HG02759 (cell line): ENCODE measurements around the gene PLA2G15.

Experiments
- ATAC-seq: cut with Tn5 transposase; IDR thresholded peaks from one replicate; pipeline ENCODE4 v1.9.1; 2021; ENCODE audit warnings: mild to moderate bottlenecking, moderate library complexity; ENCODE audit not compliant: unreplicated experiment

Gene PLA2G15

DNA sequence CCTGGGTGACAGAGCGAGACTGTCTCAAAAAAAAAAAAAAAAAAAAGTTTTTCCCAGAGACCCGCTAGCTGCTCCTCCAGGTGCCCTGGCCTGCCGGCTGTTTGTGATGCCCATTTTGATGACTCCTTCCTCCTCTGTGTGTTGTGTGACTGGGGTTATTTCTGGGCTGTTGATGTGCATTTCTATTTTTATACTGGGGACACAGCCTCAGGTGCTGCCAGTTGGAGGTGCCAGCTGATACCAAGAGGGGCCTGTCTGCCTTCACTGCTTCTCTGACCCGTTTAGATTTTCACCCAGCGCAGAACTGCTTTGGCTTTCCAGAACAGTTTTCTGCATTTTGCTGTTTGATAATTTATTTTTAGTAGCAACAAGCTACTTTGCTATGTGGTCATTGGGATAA is 6.7 kb downstream of the PLA2G15 start:
- ATAC-seq = no peak

- no peak for ATAC-seq
These were observed 7.2 kb downstream of the PLA2G15 start for GRCh38 chr16:68252383-68252782.

DNA sequence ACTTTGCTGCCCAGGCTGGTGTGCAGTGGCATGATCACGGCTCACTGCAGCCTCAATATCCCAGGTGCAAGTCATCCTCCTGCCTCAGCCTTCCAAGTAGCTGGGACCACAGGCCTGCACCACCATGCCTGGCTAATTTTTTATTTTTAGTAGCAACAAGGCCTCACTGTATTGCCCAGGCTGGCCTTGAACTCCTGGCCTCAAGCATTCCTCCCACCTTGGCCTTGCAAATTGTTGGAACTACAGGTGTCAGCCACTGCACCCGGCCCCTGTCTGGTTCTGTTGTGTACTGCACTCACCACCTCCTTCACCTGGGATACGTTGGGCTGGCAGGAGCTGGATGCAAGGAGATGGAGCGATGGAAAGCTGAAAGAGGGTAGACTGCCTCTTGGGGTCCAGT is 8.5 kb downstream of the PLA2G15 start:
- no peak for ATAC-seq

GRCh38 chr16:68255712-68256111 is 10.5 kb downstream of the PLA2G15 start:
- ATAC-seq = no peak

GRCh38 chr16:68257251-68257905 is 12.2 kb downstream of the PLA2G15 start:
- peak; percentile 62 for ATAC-seq

GRCh38 chr16:68257906-68258800 is 13.0 kb downstream of the PLA2G15 start:
- peak; percentile 29 for ATAC-seq

GRCh38 chr16:68259007-68259825 is 14.0 kb downstream of the PLA2G15 start:
- no peak for ATAC-seq

DNA sequence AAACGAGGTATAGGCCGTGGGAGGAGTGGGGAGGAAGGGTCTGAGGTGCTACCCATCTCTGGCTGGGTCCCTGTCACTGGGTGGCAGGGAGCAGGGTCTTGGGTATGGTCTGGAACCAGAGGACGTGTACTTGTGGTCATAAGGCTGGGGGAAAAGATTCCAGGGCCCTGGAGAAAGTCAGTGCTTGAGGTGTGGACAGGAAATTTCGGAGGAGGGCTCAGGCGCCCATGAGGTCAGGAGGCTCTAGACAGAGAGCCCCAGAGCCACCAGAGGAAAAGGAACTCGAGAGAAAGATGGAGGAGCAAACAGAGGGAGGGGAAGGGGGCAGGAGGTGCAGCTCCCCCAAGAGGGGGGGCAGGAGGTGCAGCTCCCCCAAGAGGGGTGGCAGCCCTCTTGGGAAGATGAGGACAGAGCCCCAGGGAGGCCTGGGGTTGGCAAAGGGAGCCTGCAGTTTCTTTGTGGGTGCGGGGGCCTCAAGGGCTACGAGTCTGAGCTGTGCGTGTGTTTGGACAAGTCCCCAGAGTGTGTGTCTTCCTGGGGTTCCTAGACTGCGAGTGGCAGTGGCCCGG is 18.5 kb downstream of the PLA2G15 start:
- no peak for ATAC-seq

- peak; percentile 73 for ATAC-seq
These were observed 19.2 kb downstream of the PLA2G15 start, which contains the start of gene SLC7A6 for GRCh38 chr16:68264128-68265077. TSS of gene SLC7A6 (plus strand) at chr16:68264526. CDS start at chr16:68274727, 10,201 bp downstream.

GRCh38 chr16:68265078-68265920 is 20.1 kb downstream of the PLA2G15 start:
- ATAC-seq = no peak

- no peak for ATAC-seq
These were observed 22.6 kb downstream of the PLA2G15 start for GRCh38 chr16:68267612-68268405.

DNA sequence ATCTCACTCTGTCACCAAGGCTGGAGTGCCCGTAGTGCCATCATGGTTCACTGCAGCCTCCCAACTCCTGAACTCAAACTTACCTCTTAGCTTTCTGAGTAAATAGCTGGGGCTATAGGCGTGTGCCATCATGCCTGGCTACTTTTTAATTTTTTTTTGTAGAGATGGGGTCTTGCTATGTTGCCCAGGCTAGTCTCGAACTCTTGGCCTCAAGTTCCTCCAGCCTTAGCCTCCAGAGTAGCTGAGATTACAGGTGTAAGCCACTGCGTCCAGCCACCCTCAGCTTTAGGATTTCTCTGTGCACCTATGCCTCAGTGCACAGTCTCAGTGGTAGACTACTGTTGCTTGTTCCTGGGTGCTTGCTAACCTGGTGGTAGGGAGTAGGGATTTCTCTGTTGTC is 24.6 kb downstream of the PLA2G15 start:
- no peak for ATAC-seq

DNA sequence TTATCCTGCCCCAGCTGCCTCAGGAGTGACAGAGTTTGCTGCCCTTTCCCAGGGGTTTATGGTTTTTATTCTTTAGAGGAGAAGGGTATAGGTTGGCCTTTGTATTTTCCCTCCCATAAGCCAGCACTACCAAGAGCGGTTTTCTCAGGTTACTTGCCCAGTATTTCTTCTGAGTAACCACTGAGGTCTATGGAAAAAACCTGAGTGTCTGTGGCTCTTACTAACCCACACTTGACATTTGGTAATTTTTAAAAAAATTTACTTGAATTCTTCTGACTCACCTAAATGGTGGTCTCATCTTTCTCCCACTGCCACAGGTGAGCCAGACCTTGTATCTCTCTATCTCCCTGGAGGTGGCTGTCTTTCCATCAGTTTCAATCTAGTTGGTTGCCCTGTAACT is 25.2 kb downstream of the PLA2G15 start:
- no peak for ATAC-seq

DNA sequence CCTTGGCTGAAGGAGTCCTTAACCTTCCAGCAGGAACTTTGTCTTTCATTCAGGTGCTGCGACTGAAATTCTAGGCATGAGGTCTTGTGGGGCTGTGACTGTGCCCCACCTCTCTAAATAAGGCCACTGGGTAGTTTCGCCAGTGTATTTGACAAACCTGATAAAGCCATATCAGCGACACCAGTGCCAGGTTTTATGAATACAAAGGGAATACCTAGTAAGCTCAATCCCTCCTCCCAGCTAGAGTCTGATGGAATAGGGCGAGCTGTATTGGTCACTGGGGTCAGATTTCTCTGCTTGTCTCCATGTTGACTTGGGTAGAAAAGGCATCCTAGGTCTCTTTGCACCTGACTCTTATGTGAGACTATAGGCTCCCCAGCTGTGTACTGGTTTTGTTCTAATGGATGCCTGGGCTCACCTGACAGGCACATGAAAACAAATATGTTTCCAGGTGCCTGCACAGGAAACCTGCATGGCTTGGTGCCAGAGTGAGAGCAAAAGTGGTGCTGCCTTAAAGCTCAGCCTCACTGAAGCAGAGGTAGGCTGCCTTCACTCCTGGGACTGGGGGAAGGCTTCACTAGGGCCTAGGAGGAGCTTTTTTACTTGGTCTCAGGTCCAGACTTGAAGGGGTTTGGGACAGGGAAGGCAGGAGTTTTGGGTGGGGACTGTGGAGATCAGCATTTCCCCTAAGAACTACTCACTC is 27.5 kb downstream of the PLA2G15 start:
- no peak for ATAC-seq

- no peak for ATAC-seq
These were observed 28.3 kb downstream of the PLA2G15 start for GRCh38 chr16:68273459-68273858.

DNA sequence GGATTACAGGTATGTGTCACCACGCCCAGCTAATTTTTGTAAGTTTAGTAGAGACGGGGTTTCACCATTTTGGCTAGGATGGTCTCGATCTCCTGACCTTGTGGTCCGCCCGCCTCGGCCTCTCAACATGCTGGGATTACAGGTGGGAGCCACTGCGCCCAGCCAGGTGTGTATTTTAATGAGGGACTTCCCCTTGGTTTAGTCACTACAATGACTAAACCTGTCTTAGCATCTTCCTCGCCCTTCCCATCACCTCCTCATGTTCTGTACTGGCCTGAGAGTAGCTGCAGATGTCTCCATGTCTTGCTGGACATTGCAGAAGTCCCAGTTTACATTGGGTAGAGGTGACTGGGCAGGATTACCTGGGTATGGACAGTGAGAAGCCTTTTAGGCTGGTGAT is 28.7 kb downstream of the PLA2G15 start:
- ATAC-seq = no peak

GRCh38 chr16:68274441-68274840 is 29.3 kb downstream of the PLA2G15 start:
- ATAC-seq = no peak
